ENCODE results near the gene CCDC47.
"Not testable (repeated sequence)": the region's sequence is repeated elsewhere in the genome, so short reads cannot be mapped to it uniquely, and the experiment has no call there.

The CCDC47 gene

DNA sequence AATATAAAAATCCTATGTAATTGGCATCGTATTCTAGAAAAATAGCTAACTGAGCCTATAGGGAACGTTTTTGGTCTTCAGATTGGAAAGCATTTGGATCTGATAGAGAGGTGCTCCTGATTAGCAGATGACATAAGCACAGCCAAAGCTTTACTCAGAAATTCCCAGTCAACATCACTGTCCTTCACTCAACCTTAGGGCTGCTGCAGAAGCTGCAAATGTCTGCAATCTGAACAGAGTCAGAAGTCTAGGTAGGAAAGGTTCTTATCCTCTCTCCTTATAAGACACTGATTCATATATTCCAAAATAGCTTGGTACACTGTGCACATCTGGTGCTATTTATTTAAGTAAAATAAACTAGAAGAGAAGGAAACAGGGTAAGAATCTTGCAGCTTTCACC, 51.0 kb downstream of the CCDC47 start:
- DNase-seq (ENCODE audit: low spot score) = no peak

GRCh38 chr17:63720194-63720593, 53.2 kb downstream of the CCDC47 start:
- DNase-seq (ENCODE audit: low spot score) = not testable (repeated sequence)

DNA sequence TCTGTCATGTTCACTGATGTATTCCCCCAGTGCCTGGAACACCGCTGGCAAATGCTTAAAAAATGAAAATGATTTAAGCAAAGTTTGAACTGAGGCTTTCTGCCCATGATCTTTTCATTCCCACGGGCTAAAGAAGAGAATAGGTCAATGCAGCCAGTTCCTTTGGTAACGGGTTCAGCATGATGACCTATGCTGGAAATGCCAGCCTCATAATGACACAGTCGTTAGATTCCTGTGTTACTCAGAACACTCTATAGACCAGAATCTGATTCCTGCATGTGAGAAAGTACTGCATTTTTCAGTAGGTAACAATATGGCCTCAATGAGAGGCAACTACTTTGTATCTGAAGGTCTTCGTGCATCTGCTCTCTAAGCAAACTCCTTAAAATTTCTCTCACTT, 54.4 kb downstream of the CCDC47 start:
- DNase-seq (ENCODE audit: low spot score) = no peak

DNA sequence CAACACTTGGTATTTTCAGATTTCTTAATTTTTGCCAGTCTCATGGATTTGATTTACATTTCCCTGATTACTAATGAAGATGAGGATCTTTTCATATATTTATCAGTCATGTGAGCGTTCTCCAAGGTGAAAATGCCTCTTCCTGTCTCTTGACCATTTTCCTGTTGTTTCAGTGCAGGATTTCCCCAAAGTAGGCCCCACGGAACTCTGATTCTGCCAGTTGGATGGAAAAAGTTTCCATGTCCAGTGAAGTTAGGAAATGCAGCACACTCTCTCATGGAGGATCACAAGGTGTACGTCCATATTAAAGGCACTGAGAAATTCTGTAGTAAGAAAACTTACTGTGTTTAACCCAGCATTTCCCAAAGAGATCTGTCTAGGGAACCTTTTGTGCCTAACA, 57.0 kb downstream of the CCDC47 start:
- DNase-seq (ENCODE audit: low spot score) = no peak

- DNase-seq (ENCODE audit: low spot score) = no peak
These were observed 58.7 kb downstream of the CCDC47 start for GRCh38 chr17:63714550-63715277.

DNA sequence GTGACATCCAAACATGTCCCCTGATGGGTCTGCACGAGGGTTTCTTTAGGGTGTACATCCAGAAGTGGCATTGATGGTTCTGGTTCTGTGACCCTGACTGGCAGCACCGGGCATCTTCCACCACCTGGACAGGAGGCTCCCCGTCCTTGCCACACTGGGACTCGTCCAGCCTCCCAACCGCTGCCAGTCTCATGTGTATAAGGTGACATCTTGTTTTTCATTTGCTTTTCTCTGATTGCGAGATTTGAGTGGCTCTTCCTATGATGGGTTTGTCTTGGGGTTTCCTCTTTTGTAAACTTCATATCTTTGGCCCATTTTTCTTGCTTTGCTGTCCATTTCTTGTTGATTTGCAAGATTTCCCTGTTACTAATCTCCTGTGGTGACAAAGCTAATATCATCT, 64.3 kb downstream of the CCDC47 start:
- no peak for DNase-seq (ENCODE audit: low spot score)

DNA sequence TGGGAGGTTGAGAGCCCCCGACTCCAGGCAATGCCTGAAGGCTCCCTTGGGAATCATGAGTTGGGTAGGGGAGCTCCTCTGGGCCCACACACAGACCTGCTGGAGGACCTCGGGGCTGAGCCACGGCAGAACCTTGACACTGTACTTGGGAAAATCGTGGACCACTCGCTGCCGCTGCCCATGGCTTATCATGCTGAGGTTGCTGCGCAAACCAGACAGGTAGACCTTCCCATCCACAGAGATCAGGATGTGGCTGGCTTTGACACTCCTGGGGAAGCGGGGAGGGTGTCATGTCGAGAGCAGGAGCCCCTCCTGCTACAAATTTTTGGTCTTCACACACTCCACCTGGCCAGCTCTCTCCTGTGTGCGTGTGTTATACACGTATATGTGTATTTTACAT, 66.2 kb downstream of the CCDC47 start:
- DNase-seq (ENCODE audit: low spot score) = no peak

DNA sequence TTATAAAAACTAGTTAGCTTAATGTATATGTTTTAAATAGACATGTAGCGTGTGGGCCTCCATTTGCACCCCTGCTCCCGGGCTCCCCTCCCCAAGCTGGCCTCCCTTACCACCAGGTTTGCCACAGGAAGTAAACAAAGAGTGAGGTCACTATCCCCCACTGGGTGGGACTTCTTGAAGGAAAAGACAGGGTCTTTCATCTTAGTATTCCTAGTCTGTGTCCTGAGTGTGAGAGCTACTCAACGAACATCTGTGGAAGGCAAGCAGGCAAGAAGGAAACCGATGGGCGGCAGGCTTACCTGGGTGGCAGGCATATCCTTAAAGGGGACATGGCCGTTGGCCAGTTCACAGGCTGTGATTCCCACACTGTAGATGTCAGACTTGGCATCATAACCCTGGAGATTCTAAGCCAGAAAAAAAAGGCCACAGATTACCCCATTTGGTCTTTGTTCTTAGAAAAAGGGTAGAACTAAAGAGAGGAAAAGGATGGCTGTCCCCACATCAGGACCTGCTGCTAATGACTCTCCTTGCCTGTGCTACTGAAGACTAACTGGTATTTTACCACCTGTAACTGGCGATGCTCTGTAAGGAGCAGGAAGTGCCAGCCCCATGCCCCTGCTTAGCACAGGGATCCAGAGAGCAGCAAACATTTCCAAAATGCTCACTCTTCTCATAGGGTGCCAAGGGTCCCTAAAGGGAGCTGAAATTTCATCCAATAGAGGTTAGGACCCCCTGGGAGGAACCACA, 66.9 kb downstream of the CCDC47 start:
- no peak for DNase-seq (ENCODE audit: low spot score)

DNA sequence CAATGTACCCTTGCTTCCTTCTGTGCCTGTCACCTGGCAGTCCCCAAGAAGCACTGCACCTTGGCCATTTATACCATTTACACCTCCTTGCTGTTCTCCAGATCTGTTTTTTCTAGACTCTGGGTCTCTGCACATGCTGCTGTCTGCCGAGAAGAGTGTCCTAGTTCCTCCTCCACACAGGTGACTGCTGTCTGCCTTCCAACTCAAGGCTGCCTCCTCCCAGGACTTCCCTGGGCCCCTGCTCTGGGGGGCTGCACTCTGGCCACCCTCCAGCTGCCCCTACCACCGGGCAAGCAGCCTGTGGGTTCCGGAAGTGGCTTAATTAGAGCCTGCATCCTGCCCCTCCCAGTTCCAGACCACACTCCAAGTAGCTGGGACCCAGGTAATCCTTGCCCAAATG, 67.7 kb downstream of the CCDC47 start:
- DNase-seq (ENCODE audit: low spot score) = no peak

DNA sequence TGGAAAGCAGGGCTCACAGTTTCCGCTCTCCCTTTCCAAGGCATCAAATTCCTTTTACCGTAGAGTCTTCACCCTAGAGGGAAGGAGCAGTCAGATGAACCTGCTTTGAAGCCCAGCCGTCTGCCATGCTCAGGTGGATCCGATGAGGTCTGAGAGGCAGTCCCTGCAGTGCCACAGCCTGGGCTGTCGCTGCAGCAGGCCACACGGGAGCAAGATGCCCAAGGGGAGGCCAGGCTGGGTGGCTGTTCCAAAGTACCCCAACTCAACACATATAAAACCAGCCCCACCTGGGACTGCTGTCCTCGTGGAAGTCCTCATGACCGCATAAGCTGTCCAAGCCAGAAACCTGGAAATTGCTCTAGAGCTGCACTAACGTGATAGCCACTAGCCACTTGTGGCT, 68.6 kb downstream of the CCDC47 start:
- DNase-seq (ENCODE audit: low spot score) = no peak

- no peak for DNase-seq (ENCODE audit: low spot score)
These were observed 69.2 kb downstream of the CCDC47 start for GRCh38 chr17:63704259-63704576.

- DNase-seq (ENCODE audit: low spot score) = no peak
These were observed 69.7 kb downstream of the CCDC47 start for GRCh38 chr17:63703556-63704258.

- DNase-seq (ENCODE audit: low spot score) = no peak
These were observed 70.4 kb downstream of the CCDC47 start for GRCh38 chr17:63703029-63703428.

DNA sequence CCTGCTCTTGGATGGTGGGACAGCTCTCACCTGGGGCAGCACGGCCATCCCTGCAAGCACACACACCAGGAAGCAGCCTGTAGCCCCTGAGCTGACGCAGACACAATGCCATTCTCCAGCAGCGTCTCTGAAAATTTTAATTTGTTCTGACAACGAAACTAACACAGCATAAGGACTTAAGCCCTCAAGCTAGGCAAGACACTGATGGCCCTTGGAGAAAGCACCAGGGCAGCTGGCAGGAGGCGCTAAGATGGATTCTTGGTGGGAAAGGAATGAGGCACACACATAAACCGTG, 70.7 kb downstream of the CCDC47 start:
- DNase-seq (ENCODE audit: low spot score) = no peak

DNA sequence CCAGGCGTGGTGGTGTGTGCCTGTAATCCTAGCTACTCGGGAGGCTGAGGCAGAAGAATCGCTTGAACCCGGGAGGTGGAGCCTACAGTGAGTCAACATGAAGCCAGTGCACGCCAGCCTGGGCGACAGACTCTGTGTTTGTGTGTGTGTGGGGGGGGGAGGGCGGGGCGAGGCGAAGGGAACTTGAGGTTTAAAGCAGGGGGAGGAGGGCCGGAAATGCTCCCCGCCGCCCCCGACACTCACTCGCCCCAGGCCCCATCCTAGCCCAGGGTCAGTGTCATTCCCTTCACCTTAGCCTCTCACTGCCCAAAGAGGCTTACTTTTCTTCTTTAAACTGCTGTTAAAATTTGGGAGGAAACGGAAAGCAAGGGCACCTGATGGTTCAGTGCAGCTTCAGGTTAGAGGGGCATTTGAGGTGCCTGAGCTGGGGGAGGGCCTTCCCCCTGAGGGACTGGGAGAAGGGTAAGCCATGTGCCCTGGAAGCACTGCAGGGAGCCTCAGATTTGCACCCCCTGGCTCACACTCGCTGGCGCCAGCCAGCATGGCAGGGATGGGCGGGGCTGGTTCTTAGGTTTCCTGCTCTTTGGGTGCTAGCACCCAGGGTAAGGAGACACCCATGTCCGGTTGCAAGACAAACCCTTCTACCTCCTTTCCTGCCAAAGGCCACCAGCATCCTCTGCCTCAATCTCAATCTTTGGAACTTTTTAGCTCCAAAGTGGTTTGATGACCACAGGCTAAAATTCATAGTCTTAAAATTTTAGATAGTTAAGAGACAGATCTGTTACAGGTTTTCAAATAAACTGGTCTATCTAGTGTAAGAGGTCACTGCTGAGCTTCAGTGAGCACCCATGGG, 71.3 kb downstream of the CCDC47 start:
- no peak for DNase-seq (ENCODE audit: low spot score)

- DNase-seq (ENCODE audit: low spot score) = no peak
These were observed 72.0 kb downstream of the CCDC47 start for GRCh38 chr17:63701456-63701820.

DNA sequence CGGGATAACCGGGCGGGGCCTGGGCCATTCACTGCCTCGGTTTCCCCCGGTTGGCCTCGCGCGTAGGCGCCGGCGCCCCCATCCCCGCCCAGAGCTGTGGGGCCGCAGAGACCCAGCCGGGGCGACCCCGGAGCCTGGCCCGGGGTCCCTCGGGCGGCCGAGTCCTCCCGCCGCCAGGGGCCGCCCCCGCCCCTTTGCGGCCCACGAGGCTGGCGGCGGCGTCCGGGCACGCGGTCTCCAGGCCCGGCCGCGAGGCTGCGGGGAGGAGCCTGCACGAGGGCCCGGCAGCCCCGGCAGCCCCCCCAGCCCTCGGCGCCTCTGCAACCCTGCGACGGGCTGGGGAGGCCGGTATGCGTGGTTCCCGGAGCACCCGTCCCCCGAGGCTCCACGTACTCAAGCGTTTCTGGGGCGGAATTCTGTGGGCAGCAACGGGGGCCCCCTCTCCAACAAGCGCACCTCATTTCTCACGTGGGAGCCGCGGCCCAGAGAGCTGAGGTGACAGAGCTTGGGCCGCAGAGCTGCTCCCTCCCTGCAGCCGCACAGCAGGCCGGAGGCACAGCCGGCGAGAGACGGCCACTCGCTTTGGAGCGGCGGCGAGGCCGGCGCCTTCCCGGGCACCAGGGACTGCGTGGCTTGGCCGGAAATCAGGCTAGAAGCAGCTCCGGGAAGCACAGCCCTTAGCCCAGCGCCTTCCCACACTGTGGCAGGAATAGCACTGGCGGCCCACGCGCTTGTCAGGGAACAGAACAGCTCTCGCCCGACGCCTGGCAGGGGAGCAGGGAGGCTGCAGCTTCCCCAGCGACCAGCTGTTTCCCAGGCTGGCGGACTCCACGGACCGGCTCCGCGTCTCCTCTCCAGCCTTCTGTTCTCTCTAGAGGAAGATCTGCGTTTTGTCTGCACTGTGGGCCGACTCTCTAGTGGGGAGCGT, 72.6 kb downstream of the CCDC47 start:
- peak; percentile 81 for DNase-seq (ENCODE audit: low spot score)

- DNase-seq (ENCODE audit: low spot score) = peak; percentile 49
These were observed 73.5 kb downstream of the CCDC47 start, which contains the start of gene LIMD2 for GRCh38 chr17:63699638-63700527. Gene LIMD2, minus strand, starts transcription at chr17:63700125. Its CDS starts 827 bp downstream, at chr17:63699298.

GRCh38 chr17:63698886-63699637, 74.3 kb downstream of the CCDC47 start:
- peak; percentile 71 for DNase-seq (ENCODE audit: low spot score)
